Head of caudate nucleus (tissue), 42 donors: ENCODE data around the gene CD151.
A peak's percentile ranks its signal among the peaks of the same experiment; 100 is the strongest.

Source experiments
- DNase-seq, 42 donors: peaks; one replicate each; pipeline versions ENCODE4 v3.0.0 to v3.0.0-alpha.2; 2020 to 2021; ENCODE audit warnings: mixed read lengths in 7 of 42
- intact Hi-C: fragments of 100-400 bp; cut with DNase I; formaldehyde crosslinking; loops from one replicate; pipeline ENCODE4 v1.15.0; 2022

CD151 gene

GRCh38 chr11:875769-876301 lies 43.1 kb downstream of the CD151 start:
- peak in 38 of 42 donors; percentile 25 to 82 (median 55) for DNase-seq

GRCh38 chr11:876545-876944 lies 43.8 kb downstream of the CD151 start:
- intact Hi-C loops: no loop called here
- peak in 27 of 42 donors; percentile 25 to 70 (median 44) for DNase-seq

More at GRCh38 chr11:875769-876301, 43.1 kb downstream of the CD151 start:
- intact Hi-C loops: no loop called here

DNA sequence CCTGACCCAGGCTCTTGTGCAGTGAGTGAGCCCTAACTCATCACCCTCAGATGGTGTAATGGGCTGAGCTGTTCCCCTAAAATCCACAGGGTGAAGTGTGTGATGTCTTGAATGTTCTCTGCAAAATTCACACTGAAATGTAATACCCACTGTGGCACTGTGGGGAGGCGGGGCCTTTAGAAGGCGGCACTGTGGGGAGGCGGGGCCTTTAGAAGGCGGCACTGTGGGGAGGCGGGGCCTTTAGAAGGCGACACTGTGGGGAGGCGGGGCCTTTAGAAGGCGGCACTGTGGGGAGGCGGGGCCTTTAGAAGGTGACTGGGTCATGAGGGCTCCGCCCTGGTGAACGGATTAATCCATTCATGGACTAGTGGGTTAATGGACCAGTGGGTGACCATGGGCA lies 44.8 kb downstream of the CD151 start:
- intact Hi-C loops: no loop called here
- DNase-seq: no peak

GRCh38 chr11:880447-880846 lies 47.7 kb downstream of the CD151 start:
- intact Hi-C loops: no loop called here
- DNase-seq: no peak

- DNase-seq: no peak
Observed at GRCh38 chr11:882596-882995, 49.8 kb downstream of the CD151 start.

GRCh38 chr11:883527-883926 lies 50.8 kb downstream of the CD151 start:
- intact Hi-C loops: no loop called here
- no peak for DNase-seq

More at GRCh38 chr11:882596-882995, 49.8 kb downstream of the CD151 start:
- intact Hi-C loops: no loop called here

DNA sequence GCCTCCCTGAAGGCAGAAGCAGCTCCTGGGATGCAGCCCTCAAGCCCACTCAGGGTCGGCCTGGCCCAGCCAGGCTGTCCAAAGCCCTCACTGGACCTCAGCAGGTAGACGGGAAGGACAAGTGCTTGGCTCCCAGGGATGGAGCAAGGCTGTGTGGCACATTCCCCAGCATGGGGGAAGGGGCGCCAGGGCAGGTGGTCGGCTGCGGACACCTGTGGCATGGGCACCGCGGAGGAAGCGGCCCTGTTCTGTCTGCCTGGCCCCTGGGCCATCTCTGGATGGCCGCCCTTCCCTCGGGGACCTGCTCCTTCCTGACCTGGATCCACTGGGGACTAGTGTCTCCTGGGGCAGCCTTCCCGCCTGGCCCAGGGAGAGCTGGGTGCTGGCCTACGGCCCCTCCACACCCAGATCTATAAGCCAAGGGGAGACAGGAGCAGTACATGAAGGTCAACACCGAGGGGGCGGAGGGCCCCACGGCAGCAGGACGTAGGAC lies 51.9 kb downstream of the CD151 start:
- intact Hi-C loops: no loop called here
- no peak for DNase-seq

DNA sequence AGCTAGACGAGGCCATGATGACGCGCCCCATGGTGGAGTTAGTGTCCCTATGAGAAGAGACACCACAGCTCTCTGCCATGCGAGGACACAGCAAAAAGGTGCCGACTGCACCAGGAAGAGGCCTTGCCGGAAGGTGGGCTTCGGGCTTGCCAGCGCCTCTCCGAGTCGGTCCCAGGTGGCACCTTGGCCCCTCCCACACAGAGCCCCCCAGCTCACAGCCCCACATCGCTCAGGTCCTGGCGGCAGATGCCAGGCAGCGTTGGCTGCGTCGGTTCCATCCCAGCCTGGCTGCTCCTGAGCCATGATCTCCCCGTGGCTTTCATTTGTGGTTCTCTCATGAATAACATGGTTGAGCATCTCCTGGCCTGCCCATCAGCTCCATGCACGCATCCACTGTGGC lies 53.8 kb downstream of the CD151 start:
- no peak for DNase-seq
- intact Hi-C loops: no loop called here

DNA sequence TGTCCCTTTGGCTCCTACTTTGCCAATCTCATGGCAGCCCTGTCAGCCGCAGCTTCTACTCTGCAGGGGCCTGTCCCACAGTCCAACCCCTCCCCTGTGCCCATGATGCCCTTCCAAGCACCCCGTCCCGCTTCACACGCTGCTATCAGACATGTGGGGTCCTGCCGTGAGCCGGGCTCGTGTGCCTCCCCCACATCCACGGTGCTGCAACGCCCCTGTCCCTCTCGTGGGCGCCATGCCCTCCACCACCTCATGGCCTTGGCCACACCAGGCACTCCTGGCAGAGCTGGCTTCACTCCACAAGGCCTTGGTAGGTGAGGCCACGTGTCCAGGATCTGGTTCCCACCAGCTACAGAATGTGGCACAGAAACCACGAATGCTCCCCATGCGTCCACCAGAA lies 54.8 kb downstream of the CD151 start:
- no peak for DNase-seq
- intact Hi-C loops: no loop called here
